Measurements from ENCODE around the gene GABRP.

GABRP gene

DNA sequence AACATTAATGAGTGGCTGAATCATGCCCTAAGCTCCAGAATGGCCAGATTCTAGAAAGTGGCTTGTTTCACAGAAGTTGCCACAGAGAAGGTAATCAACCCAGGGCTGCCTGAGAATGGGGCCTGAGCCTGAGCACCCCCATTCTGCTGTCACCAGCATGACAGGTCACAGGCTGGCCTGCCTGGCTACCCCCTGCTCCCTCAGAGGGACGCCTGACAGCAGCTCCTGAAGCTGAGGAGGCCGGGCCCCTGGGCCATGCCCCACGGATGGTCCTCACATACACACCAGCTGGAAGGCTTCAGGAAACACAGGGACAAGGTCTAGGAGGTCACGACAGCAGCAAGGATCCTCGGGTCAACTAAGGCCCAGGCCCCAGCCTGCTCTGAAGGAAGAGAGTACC lies 3.7 kb downstream of the GABRP start:
- TF ChIP-seq, protein P1, sequence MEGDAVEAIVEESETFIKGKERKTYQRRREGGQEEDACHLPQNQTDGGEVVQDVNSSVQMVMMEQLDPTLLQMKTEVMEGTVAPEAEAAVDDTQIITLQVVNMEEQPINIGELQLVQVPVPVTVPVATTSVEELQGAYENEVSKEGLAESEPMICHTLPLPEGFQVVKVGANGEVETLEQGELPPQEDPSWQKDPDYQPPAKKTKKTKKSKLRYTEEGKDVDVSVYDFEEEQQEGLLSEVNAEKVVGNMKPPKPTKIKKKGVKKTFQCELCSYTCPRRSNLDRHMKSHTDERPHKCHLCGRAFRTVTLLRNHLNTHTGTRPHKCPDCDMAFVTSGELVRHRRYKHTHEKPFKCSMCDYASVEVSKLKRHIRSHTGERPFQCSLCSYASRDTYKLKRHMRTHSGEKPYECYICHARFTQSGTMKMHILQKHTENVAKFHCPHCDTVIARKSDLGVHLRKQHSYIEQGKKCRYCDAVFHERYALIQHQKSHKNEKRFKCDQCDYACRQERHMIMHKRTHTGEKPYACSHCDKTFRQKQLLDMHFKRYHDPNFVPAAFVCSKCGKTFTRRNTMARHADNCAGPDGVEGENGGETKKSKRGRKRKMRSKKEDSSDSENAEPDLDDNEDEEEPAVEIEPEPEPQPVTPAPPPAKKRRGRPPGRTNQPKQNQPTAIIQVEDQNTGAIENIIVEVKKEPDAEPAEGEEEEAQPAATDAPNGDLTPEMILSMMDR (IDR thresholded peaks at IDR 0.05; ENCODE audit: low read depth, low read length, missing control alignments), result no peak
- no peak for DNase-seq (ENCODE audit: low read depth)
- in situ Hi-C loops (cut with HindIII; ENCODE audit: low sequenced_read_pairs), result no loop called here
- no peak overlapping the region for H3K4me3 ChIP-seq (ENCODE audit: low read depth, low read length)

DNA sequence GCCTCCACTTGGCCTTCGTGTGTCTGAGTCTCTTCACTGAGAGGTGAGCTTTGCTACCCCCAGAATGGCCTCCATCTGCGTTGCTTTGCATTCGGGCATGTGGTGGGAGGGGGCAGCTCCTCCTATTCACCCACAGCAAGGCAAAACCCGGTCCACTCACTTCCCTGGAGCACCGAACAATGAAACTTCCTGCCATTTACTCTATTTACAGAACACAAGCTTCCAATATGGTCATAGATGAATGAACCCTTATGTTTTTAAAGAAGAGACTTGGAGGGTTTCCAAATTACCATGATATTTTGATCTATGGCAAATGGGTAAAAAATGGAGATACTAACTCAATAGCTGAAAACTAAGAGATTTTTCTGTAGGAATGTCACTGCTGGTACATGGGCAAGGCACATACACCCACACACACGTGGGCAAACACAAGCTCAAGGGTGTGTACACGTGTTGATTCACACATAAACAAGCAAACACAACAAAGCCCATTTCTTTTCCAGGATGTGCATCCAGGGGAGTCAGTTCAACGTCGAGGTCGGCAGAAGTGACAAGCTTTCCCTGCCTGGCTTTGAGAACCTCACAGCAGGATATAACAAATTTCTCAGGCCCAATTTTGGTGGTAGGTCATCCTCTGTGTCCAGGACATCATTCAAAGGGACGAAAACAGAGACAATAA lies 5.2 kb downstream of the GABRP start:
- DNase-seq (ENCODE audit: low read depth), result no peak
- TF ChIP-seq, protein P1 (IDR thresholded peaks at IDR 0.05; ENCODE audit: low read depth, low read length, missing control alignments), result no peak
- in situ Hi-C loops (cut with HindIII; ENCODE audit: low sequenced_read_pairs), result no loop called here
- H3K4me3 ChIP-seq (ENCODE audit: low read depth, low read length), result no peak overlapping the region

DNA sequence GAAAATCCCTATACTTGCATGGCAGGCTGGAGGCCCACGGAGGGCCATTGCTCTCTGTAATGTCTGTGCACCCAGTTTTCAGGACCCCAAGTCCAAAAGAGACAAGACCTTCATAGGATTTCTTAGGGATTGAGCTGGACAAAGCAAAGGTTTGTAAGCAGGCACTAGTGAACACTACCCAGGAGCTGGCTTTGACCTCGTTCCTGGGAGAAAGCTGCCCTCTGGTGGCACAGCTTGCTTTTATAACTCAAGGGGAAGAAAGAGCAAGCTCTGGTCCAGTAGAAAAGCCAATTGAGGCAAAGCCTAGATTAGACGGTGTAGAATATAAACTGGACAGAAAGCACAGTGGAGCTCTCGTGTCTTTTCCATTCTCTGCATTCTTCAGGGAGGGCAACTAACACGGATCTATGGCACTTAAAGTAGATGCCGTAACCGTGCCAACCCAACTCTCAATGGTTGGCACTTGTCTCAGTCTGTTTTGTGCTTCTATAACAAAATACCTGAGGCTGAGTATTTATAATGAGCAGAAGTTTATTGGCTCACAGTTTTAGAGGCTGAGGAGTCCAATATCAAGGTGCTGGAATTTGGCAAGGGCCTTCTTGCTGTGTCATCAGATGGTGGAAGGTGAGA lies 7.9 kb downstream of the GABRP start:
- TF ChIP-seq, protein P1 (IDR thresholded peaks at IDR 0.05; ENCODE audit: low read depth, low read length, missing control alignments), result peak; percentile 63
- peak; percentile 18 for DNase-seq (ENCODE audit: low read depth)
- H3K4me3 ChIP-seq (ENCODE audit: low read depth, low read length), result no peak overlapping the region
- in situ Hi-C loops (cut with HindIII; ENCODE audit: low sequenced_read_pairs), result no loop called here

DNA sequence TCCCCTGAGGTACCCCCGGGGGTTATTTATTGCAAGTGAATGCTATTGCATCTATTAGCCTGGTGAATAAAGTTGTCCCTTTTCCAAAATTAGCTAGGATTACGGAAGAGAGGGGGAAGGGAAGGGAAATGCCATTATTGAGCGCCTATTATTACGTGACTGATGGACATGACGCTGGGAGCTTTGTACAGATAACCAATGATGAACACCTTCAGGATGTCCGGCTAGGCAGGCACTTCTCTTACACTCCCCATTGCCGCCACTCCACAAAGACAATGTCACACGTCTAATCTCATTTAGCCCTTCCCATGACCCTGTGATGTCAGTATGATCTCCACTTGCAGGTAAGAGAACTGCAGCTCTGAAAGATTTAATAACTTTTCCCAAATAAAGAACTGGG lies 9.4 kb downstream of the GABRP start:
- in situ Hi-C loops (cut with HindIII; ENCODE audit: low sequenced_read_pairs), result no loop called here
- TF ChIP-seq, protein P1 (IDR thresholded peaks at IDR 0.05; ENCODE audit: low read depth, low read length, missing control alignments), result no peak
- H3K4me3 ChIP-seq (ENCODE audit: low read depth, low read length), result no peak overlapping the region
- no peak for DNase-seq (ENCODE audit: low read depth)

DNA sequence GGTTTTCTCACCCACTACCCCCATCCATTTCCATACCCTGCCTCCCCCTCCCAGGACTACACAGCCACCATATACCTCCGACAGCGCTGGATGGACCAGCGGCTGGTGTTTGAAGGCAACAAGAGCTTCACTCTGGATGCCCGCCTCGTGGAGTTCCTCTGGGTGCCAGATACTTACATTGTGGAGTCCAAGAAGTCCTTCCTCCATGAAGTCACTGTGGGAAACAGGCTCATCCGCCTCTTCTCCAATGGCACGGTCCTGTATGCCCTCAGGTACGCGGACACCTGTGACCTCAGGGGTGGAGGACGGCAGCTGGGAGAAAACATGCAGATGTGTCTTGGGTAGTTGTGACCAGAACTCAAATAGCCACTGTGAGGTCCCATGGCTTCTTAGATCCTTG lies 11.6 kb downstream of the GABRP start:
- in situ Hi-C loops (cut with HindIII; ENCODE audit: low sequenced_read_pairs), result no loop called here
- DNase-seq (ENCODE audit: low read depth), result no peak
- no peak overlapping the region for H3K4me3 ChIP-seq (ENCODE audit: low read depth, low read length)
- TF ChIP-seq, protein P1 (IDR thresholded peaks at IDR 0.05; ENCODE audit: low read depth, low read length, missing control alignments), result no peak

DNA sequence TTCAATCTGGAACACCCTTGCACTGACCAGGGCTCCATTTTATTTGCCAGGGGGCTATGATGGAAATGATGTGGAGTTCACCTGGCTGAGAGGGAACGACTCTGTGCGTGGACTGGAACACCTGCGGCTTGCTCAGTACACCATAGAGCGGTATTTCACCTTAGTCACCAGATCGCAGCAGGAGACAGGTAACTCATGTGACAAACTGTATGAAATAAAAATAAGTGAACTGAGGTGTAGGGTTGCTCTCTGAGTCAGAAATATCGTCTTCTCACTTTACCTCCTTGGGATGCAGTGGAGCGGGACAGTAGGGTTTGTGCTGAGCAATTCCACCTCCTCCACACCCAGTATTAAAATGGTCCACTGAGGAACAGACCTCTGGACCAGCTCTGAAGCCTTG lies 22.1 kb downstream of the GABRP start:
- no peak overlapping the region for H3K4me3 ChIP-seq (ENCODE audit: low read depth, low read length)
- in situ Hi-C loops (cut with HindIII; ENCODE audit: low sequenced_read_pairs), result no loop called here
- TF ChIP-seq, protein P1 (IDR thresholded peaks at IDR 0.05; ENCODE audit: low read depth, low read length, missing control alignments), result no peak
- no peak for DNase-seq (ENCODE audit: low read depth)
